Muscle layer of colon (tissue), 2 donors: Measurements from ENCODE around the gene PPP1R3E.

Experiments
- H3K27ac ChIP-seq: one replicate; pipeline ENCODE4 v1.7.0; 2013; ENCODE audit warnings: low read depth, mild to moderate bottlenecking, low read length, moderate library complexity
- H3K27me3 ChIP-seq, 2 donors: one replicate each; pipeline ENCODE4 v1.7.0; 2013; ENCODE audit warnings: low read length in 2 of 2, mild to moderate bottlenecking in 2 of 2; ENCODE audit not compliant: insufficient read depth in 2 of 2, control insufficient read depth in 1 of 2
- H3K36me3 ChIP-seq: one replicate; pipeline ENCODE4 v1.7.0; 2013; ENCODE audit warnings: mild to moderate bottlenecking, low read length; ENCODE audit not compliant: insufficient read depth
- H3K4me1 ChIP-seq: one replicate; pipeline ENCODE4 v1.7.0; 2013; ENCODE audit warnings: mild to moderate bottlenecking, low read length; ENCODE audit not compliant: insufficient read depth
- H3K4me3 ChIP-seq, 2 donors: one replicate each; pipeline ENCODE4 v1.7.0; 2013; ENCODE audit warnings: low read length in 2 of 2, low read depth in 1 of 2, mild to moderate bottlenecking in 1 of 2, moderate library complexity in 1 of 2
- H3K9ac ChIP-seq: one replicate; pipeline ENCODE4 v1.7.0; 2013; ENCODE audit warnings: low read length
- H3K9me3 ChIP-seq: one replicate; pipeline ENCODE4 v1.7.0; 2013; ENCODE audit warnings: mild to moderate bottlenecking, low read length
- donor health status: abdominal sarcoma.
- donor health status: Adenocarcinoma of cecum.

The PPP1R3E gene

GRCh38 chr14:23320584-23321571 lies 18.2 kb upstream of the PPP1R3E start, which contains the start of gene PABPN1:
Gene PABPN1 (plus strand): TSS chr14:23321457. CDS start chr14:23321470, 13 bp downstream.
- Histone ChIP-seq H3K27ac (peak within 1 kb of the TSS; percentile 94), H3K36me3 (peaks cover 35% of the 10 kb centered on the region), H3K9me3 (no peaks in the 10 kb centered on the region), H3K4me1 (peaks cover 18% of the 10 kb centered on the region), H3K27me3 (no peaks in the 10 kb centered on the region), H3K9ac (peak within 1 kb of the TSS; percentile 62), H3K4me3 (peak within 1 kb of the TSS; percentile 72 to 74)

GRCh38 chr14:23319746-23320583 lies 17.3 kb upstream of the PPP1R3E start:
- Histone ChIP-seq H3K9me3 (no peaks in the 10 kb centered on the region), H3K4me1 (peaks cover 18% of the 10 kb centered on the region), H3K36me3 (peaks cover 33% of the 10 kb centered on the region), H3K9ac (peak overlapping the region; percentile 18), H3K4me3 (peak overlapping the region; percentile 29 to 57), H3K27ac (peak overlapping the region; percentile 94), H3K27me3 (no peaks in the 10 kb centered on the region)

GRCh38 chr14:23316300-23316699 lies 13.6 kb upstream of the PPP1R3E start:
- Histone ChIP-seq H3K4me1 (peaks cover 6% of the 10 kb centered on the region), H3K9ac (no peak overlapping the region), H3K9me3 (no peaks in the 10 kb centered on the region), H3K27ac (no peak overlapping the region), H3K4me3 (no peak overlapping the region), H3K27me3 (no peaks in the 10 kb centered on the region), H3K36me3 (peaks cover 11% of the 10 kb centered on the region)

DNA sequence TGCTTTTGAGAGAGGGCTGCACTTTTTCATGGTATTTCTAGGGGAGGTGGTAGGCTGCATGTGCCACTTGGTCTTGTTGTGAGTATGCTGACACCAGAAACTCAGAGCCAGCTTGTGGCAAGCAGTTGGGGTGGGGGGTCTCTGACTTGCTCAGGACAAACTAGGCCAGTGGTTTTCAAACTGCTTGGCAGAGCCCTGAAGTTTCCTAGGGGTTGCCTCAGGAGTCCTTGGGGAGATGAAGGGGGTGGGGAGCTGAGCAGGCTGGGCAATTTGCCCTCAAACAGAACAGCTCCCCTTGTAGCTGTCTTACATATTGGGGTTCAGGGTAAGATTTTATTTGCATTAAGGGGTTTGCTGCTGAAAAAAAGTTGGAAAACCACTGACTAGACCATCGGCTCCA lies 7.9 kb upstream of the PPP1R3E start:
- H3K27ac ChIP-seq: no peak overlapping the region
- H3K9me3 ChIP-seq: no peaks in the 10 kb centered on the region
- peaks cover 34% of the 10 kb centered on the region for H3K4me1 ChIP-seq
- no peaks in the 10 kb centered on the region for H3K27me3 ChIP-seq
- H3K4me3 ChIP-seq: no peak overlapping the region
- H3K9ac ChIP-seq: no peak overlapping the region
- peaks cover 37% of the 10 kb centered on the region for H3K36me3 ChIP-seq

GRCh38 chr14:23308721-23309445 lies 6.2 kb upstream of the PPP1R3E start:
- peaks cover 37% of the 10 kb centered on the region for H3K36me3 ChIP-seq
- no peak overlapping the region for H3K9ac ChIP-seq
- H3K4me3 ChIP-seq: peak overlapping the region in 1 of 2 donors; percentile 12
- no peaks in the 10 kb centered on the region for H3K27me3 ChIP-seq
- H3K4me1 ChIP-seq: peaks cover 35% of the 10 kb centered on the region
- H3K9me3 ChIP-seq: no peaks in the 10 kb centered on the region
- no peak overlapping the region for H3K27ac ChIP-seq

- peak overlapping the region; percentile 87 for H3K9ac ChIP-seq
- peaks cover 37% of the 10 kb centered on the region for H3K36me3 ChIP-seq
- H3K4me3 ChIP-seq: peak overlapping the region; percentile 90 to 95
- H3K27me3 ChIP-seq: no peaks in the 10 kb centered on the region
- peak overlapping the region; percentile 92 for H3K27ac ChIP-seq
- H3K4me1 ChIP-seq: peaks cover 35% of the 10 kb centered on the region
- H3K9me3 ChIP-seq: no peaks in the 10 kb centered on the region
Observed at GRCh38 chr14:23307687-23308644, 5.3 kb upstream of the PPP1R3E start.

DNA sequence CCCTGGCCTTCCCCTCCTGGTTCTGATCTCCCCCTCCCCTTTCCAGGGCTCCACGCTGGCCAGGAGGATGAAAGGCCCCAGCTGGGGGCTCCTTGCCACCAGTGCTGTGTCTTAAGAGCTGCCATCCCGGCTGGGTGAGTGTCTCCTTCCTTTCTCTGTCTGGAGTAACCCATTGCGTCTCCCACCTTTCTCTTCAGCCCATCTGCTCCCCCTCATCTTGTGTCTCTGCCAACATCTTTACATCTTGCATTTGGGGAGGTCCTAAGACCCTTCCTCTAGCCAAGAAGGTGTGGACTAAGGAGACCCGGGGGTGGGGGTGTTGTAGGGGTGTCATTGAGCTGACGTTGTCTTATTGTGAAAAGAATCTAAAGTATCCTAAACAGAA lies 4.5 kb upstream of the PPP1R3E start:
- H3K4me3 ChIP-seq: peak overlapping the region; percentile 90 to 95
- H3K36me3 ChIP-seq: peaks cover 37% of the 10 kb centered on the region
- peak overlapping the region; percentile 87 for H3K9ac ChIP-seq
- H3K9me3 ChIP-seq: no peaks in the 10 kb centered on the region
- H3K27me3 ChIP-seq: no peaks in the 10 kb centered on the region
- H3K4me1 ChIP-seq: peaks cover 35% of the 10 kb centered on the region
- peak overlapping the region; percentile 92 for H3K27ac ChIP-seq

DNA sequence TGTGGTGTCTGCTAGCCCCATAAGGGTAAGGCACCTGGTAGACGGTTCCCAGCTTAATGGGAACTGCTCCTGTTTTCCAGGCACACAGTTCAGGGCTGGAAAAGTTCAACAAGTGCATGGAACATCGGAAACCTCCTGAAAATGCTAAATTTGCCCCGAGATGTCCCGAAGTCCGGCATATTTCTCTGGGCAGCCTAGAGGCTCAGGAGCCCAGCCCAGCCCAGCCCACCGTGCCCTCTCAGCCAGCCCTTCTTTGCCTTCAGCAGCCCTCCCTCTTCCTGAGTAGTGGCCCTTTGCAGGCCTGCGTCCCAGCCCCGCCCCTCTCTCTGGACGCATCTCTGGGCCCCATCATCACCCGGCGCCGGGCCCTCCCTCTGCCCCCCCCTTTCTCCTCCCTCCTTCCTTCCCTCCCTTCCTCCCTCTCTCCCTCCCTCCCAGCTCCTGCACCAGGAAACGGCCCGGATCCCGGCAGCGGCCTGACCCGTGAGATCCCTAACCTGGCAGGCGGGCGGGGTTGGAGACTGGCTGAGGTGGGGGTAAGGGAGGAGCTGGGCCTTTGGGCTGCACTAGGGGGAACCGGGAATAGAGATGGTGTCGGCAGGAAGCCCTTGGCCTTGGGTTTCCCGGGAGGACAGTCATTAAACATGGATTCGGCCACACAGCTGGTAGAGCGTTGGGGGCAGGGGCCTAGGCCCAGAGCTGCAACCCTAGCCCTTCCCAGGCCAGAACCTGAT lies 3.9 kb upstream of the PPP1R3E start, which contains the start of gene BCL2L2:
Gene BCL2L2 (plus strand): TSS at position 422 of the 734 bp plus-strand sequence. CDS start 935 bp downstream, outside the sequence.
- H3K4me3 ChIP-seq: peak within 1 kb of the TSS; percentile 90 to 95
- no peaks in the 10 kb centered on the region for H3K9me3 ChIP-seq
- peaks cover 35% of the 10 kb centered on the region for H3K4me1 ChIP-seq
- H3K27ac ChIP-seq: peak within 1 kb of the TSS; percentile 92
- no peaks in the 10 kb centered on the region for H3K27me3 ChIP-seq
- peak within 1 kb of the TSS; percentile 87 for H3K9ac ChIP-seq
- H3K36me3 ChIP-seq: peaks cover 33% of the 10 kb centered on the region

GRCh38 chr14:23301969-23302289 lies 730 bp downstream of the PPP1R3E start:
- peak overlapping the region; percentile 64 for H3K9ac ChIP-seq
- H3K9me3 ChIP-seq: no peaks in the 10 kb centered on the region
- H3K4me1 ChIP-seq: peaks cover 21% of the 10 kb centered on the region
- H3K4me3 ChIP-seq: peak overlapping the region; percentile 70 to 82
- H3K27ac ChIP-seq: peak overlapping the region; percentile 91
- H3K36me3 ChIP-seq: peaks cover 11% of the 10 kb centered on the region
- no peaks in the 10 kb centered on the region for H3K27me3 ChIP-seq
